Hepatocyte (in vitro differentiated cells): ENCODE measurements around the gene SMARCD2.
"Not testable (repeated sequence)": the region's sequence is repeated elsewhere in the genome, so short reads cannot be mapped to it uniquely, and the experiment has no call there.

Experiments used
- CTCF ChIP-seq: fragments of 200-600 bp; sonication (generic); IDR thresholded peaks from 2 replicates; pipeline ENCODE4 v1.5.1; 2016; ENCODE audit warnings: antibody characterized with exemption, mild to moderate bottlenecking; ENCODE audit not compliant: poor library complexity
- EZH2phosphoT487 ChIP-seq: fragments of 200-600 bp; sonication (generic); IDR thresholded peaks from one replicate; pipeline ENCODE4 v1.6.1; 2018; ENCODE audit warnings: antibody characterized with exemption, mild to moderate bottlenecking, low read depth, moderate library complexity; ENCODE audit not compliant: unreplicated experiment, severe bottlenecking

- not testable (repeated sequence) for TF ChIP-seq CTCF, EZH2phosphoT487
These were observed 953 bp upstream of the SMARCD2 start for GRCh38 chr17:63843387-63843888.
